ENCODE results near the gene ALS2CL. TPM values are rescaled to one million over a fixed set of nuclear protein-coding genes. Genes with fewer than 3 reads are reported as not detected.

The ALS2CL gene
- total and polyA plus RNA-seq, 10 of the 15 experiments (the other 5 are each of a cell fraction or from before 2014, with no cell fraction given), result 0.01 to 0.05 TPM; not detected in 8

- no peak overlapping the region for H3K9ac ChIP-seq (ENCODE audit: control insufficient read depth, insufficient read depth, low read length)
- WGBS (ENCODE audit: insufficient coverage, insufficient replicate concordance, low lambda C conversion rate, missing lambda C conversion rate), result 78% methylated on average over 19 of the region's 19 CpGs
- FAIRE-seq (no peak), DNase-seq (ENCODE audit: low read depth, low spot score) (no peak), ATAC-seq (no peak)
- ChIA-PET RAD21 (ENCODE audit: unreplicated experiment) (no interaction called here), SMC1A (ENCODE audit: uncharacterized antibody, unreplicated experiment) (no interaction called here), CTCF (interaction anchor here (1.0 kb wide), 1 partner anchor 10 kb away, joined by 4 read pairs; no protein-coding TSS in a partner anchor), POLR2A (no interaction called here)
- no peaks in the 10 kb centered on the region for H3K36me3 ChIP-seq (ENCODE audit: control insufficient read depth in 2 of 2, insufficient read depth in 2 of 2, low read length in 1 of 2)
- H3K4me2 ChIP-seq (ENCODE audit: control insufficient read depth, insufficient read depth), result no peak overlapping the region
- no peak overlapping the region for H3K4me3 ChIP-seq
- TF ChIP-seq TBL1XR1 (IDR thresholded peaks at IDR 0.05; ENCODE audit: low read depth, low read length) (no peak), MTA3 (IDR thresholded peaks at IDR 0.05; ENCODE audit: borderline replicate concordance, low read length) (no peak), YY1 (IDR thresholded peaks at IDR 0.05; ENCODE audit: low read depth, low read length) (no peak), IKZF2 (IDR thresholded peaks at IDR 0.05) (no peak), SUZ12 (IDR thresholded peaks at IDR 0.05; ENCODE audit: unreplicated experiment) (no peak), CBFB (IDR thresholded peaks at IDR 0.05; ENCODE audit: low read depth) (no peak), IRF5 (IDR thresholded peaks at IDR 0.05; ENCODE audit: borderline replicate concordance) (no peak), SPI1 (IDR thresholded peaks at IDR 0.05; ENCODE audit: borderline replicate concordance, insufficient read depth, low read depth, low read length) (no peak), MEF2B (IDR thresholded peaks at IDR 0.05; ENCODE audit: partially characterized antibody, poor library complexity, severe bottlenecking) (no peak), MTA2 (IDR thresholded peaks at IDR 0.05; ENCODE audit: low read depth) (no peak), RCOR1 (conservative IDR thresholded peaks at IDR 0.05; ENCODE audit: low read depth, low read length) (no peak), CBX5 (IDR thresholded peaks at IDR 0.05; ENCODE audit: low read depth) (no peak), LARP7 (IDR thresholded peaks at IDR 0.05) (no peak), SIX5 (IDR thresholded peaks at IDR 0.05; ENCODE audit: low read depth, low read length, severe bottlenecking) (no peak)
- no peaks in the 10 kb centered on the region for H4K20me1 ChIP-seq (ENCODE audit: control insufficient read depth, insufficient read depth)
- no peaks in the 10 kb centered on the region for H3K27me3 ChIP-seq (replicated peaks in 1 of 2; ENCODE audit: control insufficient read depth in 2 of 2, insufficient read depth in 2 of 2, low read length in 1 of 2)
- H3K9me3 ChIP-seq (replicated peaks; ENCODE audit: control insufficient read depth, insufficient read depth, low read length), result no peaks in the 10 kb centered on the region
- H3K27ac ChIP-seq (ENCODE audit: control insufficient read depth, insufficient read depth), result no peak overlapping the region
- no TSS peak for BruUV-seq (replicated peaks)
- intact Hi-C loops (cut with micrococcal nuclease; ENCODE audit: unreplicated experiment), result no loop called here
- no peaks in the 10 kb centered on the region for H3K79me2 ChIP-seq (ENCODE audit: control insufficient read depth, insufficient read depth, low read length)
- peaks cover 16% of the 10 kb centered on the region for H3K4me1 ChIP-seq (ENCODE audit: control insufficient read depth, insufficient read depth, low read length)
- H2AFZ ChIP-seq (ENCODE audit: control insufficient read depth, low read depth, low read length), result no peak overlapping the region
- in situ Hi-C loops (cut with MboI), result loop anchor here (10.0 kb wide), 1 partner anchor 658 kb away; no protein-coding TSS in a partner anchor
Observed at GRCh38 chr3:46716461-46717441, 23.3 kb upstream of the ALS2CL start.
